Neural cell (in vitro differentiated cells): ENCODE data around the gene GJD2. TPM values are rescaled to one million over a fixed set of nuclear protein-coding genes. Genes with fewer than 3 reads are reported as not detected.
A peak's percentile ranks its signal among the peaks of the same experiment; 100 is the strongest.

Experiments used
- H2AFZ ChIP-seq: fragments of 200-600, 300-800 bp; sonication (generic), shearing (Covaris generic); 2 replicates; pipeline ENCODE4 v1.6.0; 2014; ENCODE audit warnings: low read depth, mild to moderate bottlenecking, antibody characterized with exemption, low read length, moderate library complexity
- H3F3A ChIP-seq: fragments of 200-600 bp; shearing (Covaris generic); 2 replicates; pipeline ENCODE4 v1.6.1; 2016; ENCODE audit warnings: mild to moderate bottlenecking, moderate library complexity, mixed read lengths, antibody characterized with exemption, low read length; ENCODE audit not compliant: insufficient read depth, poor library complexity, severe bottlenecking
- H3K27ac ChIP-seq: fragments of 200-600, 300-800 bp; sonication (generic), shearing (Covaris generic); 2 replicates; pipeline ENCODE4 v1.5.1; 2014; ENCODE audit warnings: mild to moderate bottlenecking, low read length, moderate library complexity
- H3K27me3 ChIP-seq: fragments of 300-800, 200-600 bp; sonication (generic), shearing (Covaris generic); 2 replicates; pipeline ENCODE4 v1.6.0; 2014; ENCODE audit warnings: mild to moderate bottlenecking, low read depth, low read length, moderate library complexity; ENCODE audit not compliant: insufficient read depth
- H3K36me3 ChIP-seq: fragments of 300-800, 200-600 bp; sonication (generic), shearing (Covaris generic); 2 replicates; pipeline ENCODE4 v1.5.1; 2014; ENCODE audit warnings: mild to moderate bottlenecking, antibody characterized with exemption, low read length, moderate library complexity; ENCODE audit not compliant: insufficient read depth
- H3K4me2 ChIP-seq: fragments of 300-800, 200-600 bp; sonication (generic), shearing (Covaris generic); 2 replicates; pipeline ENCODE4 v1.6.0; 2014; ENCODE audit warnings: mild to moderate bottlenecking, low read length
- H3K4me3 ChIP-seq: fragments of 300-800, 200-600 bp; sonication (generic), shearing (Covaris generic); 2 replicates; pipeline ENCODE4 v1.5.1; 2014; ENCODE audit warnings: mild to moderate bottlenecking, low read length, moderate library complexity
- H3K79me2 ChIP-seq: fragments of 200-600 bp; shearing (Covaris generic); replicated peaks from 2 replicates; pipeline ENCODE4 v1.6.0; 2014; ENCODE audit warnings: mild to moderate bottlenecking, low read length, moderate library complexity; ENCODE audit not compliant: insufficient read depth
- H3K9ac ChIP-seq: fragments of 300-800, 200-600 bp; sonication (generic), shearing (Covaris generic); 2 replicates; pipeline ENCODE4 v1.6.1; 2016; ENCODE audit warnings: mild to moderate bottlenecking, low read length, mixed read lengths
- H3K9me2 ChIP-seq: fragments of 200-600 bp; shearing (Covaris generic); 2 replicates; pipeline ENCODE4 v1.6.1; 2016; ENCODE audit warnings: mild to moderate bottlenecking, low read length, mixed read lengths; ENCODE audit not compliant: insufficient read depth
- H3K9me3 ChIP-seq: fragments of 200-600, 300-800 bp; sonication (generic), shearing (Covaris generic); 2 replicates; pipeline ENCODE4 v1.6.1; 2016; ENCODE audit warnings: mild to moderate bottlenecking, mixed run types, low read length, moderate library complexity, mixed read lengths
- H4K20me1 ChIP-seq: fragments of 200-600 bp; shearing (Covaris generic); 2 replicates; pipeline ENCODE4 v1.6.1; 2016; ENCODE audit warnings: mild to moderate bottlenecking, mixed run types; ENCODE audit not compliant: insufficient read depth
- CTCF ChIP-seq: fragments of 450-650 bp; IDR thresholded peaks from 2 replicates; pipeline ENCODE4 v1.5.1; 2014; ENCODE audit warnings: antibody characterized with exemption, mild to moderate bottlenecking, moderate library complexity; ENCODE audit not compliant: poor library complexity, severe bottlenecking
- EP300 ChIP-seq: fragments of 450-650 bp; conservative IDR thresholded peaks from 2 replicates; pipeline ENCODE4 v1.6.1; 2014; ENCODE audit warnings: antibody characterized with exemption, mild to moderate bottlenecking, moderate library complexity; ENCODE audit not compliant: poor library complexity, severe bottlenecking
- EZH2 ChIP-seq: fragments of 200-600, 300-800 bp; shearing (Covaris generic), sonication (generic); IDR thresholded peaks from 2 replicates; pipeline ENCODE4 v1.6.1; 2014; ENCODE audit warnings: antibody characterized with exemption, low read length, borderline replicate concordance, mild to moderate bottlenecking; ENCODE audit not compliant: insufficient read depth, poor library complexity, severe bottlenecking
- MXI1 ChIP-seq: fragments of 450-650 bp; conservative IDR thresholded peaks from 2 replicates; pipeline ENCODE4 v1.6.1; 2014; ENCODE audit warnings: antibody characterized with exemption, mild to moderate bottlenecking; ENCODE audit not compliant: poor library complexity, severe bottlenecking
- POLR2AphosphoS5 ChIP-seq: IDR thresholded peaks from 2 replicates; pipeline ENCODE4 v1.6.1; 2012
- RAD21 ChIP-seq: fragments of 450-650 bp; conservative IDR thresholded peaks from 2 replicates; pipeline ENCODE4 v1.6.1; 2014; ENCODE audit warnings: antibody characterized with exemption, mild to moderate bottlenecking, moderate library complexity
- REST ChIP-seq: IDR thresholded peaks from 2 replicates; pipeline ENCODE4 v1.6.1; 2012; ENCODE audit warnings: borderline replicate concordance
- SMC3 ChIP-seq: fragments of 450-650 bp; conservative IDR thresholded peaks from 2 replicates; pipeline ENCODE4 v1.6.1; 2014; ENCODE audit warnings: antibody characterized with exemption, mild to moderate bottlenecking, moderate library complexity; ENCODE audit not compliant: poor library complexity
- TAF1 ChIP-seq: IDR thresholded peaks from 2 replicates; pipeline ENCODE4 v1.6.1; 2012; ENCODE audit warnings: low read depth
- polyA plus RNA-seq: library from polyadenylated mRNA; depleted of rRNA; stranded (reverse); fragments of >200 nt; gene quantifications from 2 replicates; pipeline ENCODE4 v1.2.3, GENCODE V29; 2014

Gene GJD2
- polyA plus RNA-seq, 1 donor from 2014 or later, result 4.6 TPM

DNA sequence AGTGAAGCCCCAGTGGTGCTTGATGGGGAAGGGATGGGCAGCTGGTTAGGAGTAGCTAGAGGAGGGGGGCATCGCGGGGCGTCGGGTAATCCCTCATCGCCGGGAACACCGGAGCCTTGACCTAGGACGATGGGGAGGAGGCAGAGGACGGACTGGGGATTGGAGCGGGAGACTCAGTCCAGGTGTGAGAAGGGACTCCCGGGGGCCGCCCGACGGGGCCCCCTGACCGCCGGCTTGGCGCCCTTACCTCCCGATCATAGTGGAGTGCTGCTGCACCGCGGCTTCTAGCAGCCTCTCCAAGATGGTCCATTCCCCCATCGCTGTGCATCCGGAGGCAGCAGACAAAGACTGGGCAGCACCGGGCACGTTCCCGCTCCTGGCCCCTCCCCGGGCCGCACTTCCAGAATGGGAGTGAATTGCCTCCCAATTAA, 612 bp downstream of the GJD2 start:
- H2AFZ ChIP-seq, result peak overlapping the region; percentile 67
- no peaks in the 10 kb centered on the region for H3K36me3 ChIP-seq
- H3K27me3 ChIP-seq, result peaks cover 51% of the 10 kb centered on the region
- no peaks in the 10 kb centered on the region for H3K9me3 ChIP-seq
- no peaks in the 10 kb centered on the region for H3K79me2 ChIP-seq
- no peak overlapping the region for H3K27ac ChIP-seq
- no peaks in the 10 kb centered on the region for H3K9me2 ChIP-seq
- peak overlapping the region; percentile 84 for H3K4me3 ChIP-seq
- no peaks in the 10 kb centered on the region for H4K20me1 ChIP-seq
- no peaks in the 10 kb centered on the region for H3F3A ChIP-seq
- peak; percentile 5 for TF ChIP-seq POLR2AphosphoS5
- no peak for TF ChIP-seq MXI1
- peak overlapping the region; percentile 43 for H3K4me2 ChIP-seq
- H3K9ac ChIP-seq, result peak overlapping the region; percentile 73

- Histone ChIP-seq H3K9me3 (no peaks in the 10 kb centered on the region), H3K4me2 (no peak overlapping the region), H3F3A (no peaks in the 10 kb centered on the region), H3K27me3 (peaks cover 51% of the 10 kb centered on the region), H3K36me3 (no peaks in the 10 kb centered on the region), H3K9ac (no peak overlapping the region), H3K4me3 (peak overlapping the region; percentile 84), H3K9me2 (no peaks in the 10 kb centered on the region), H2AFZ (no peak overlapping the region), H3K27ac (no peak overlapping the region), H4K20me1 (no peaks in the 10 kb centered on the region), H3K79me2 (no peaks in the 10 kb centered on the region)
- TF ChIP-seq EP300 (no peak), REST (peak; percentile 66)
Observed at GRCh38 chr15:34753236-34753894, 1.4 kb downstream of the GJD2 start.

- Histone ChIP-seq H3K9me3 (no peaks in the 10 kb centered on the region), H4K20me1 (no peaks in the 10 kb centered on the region), H2AFZ (no peak overlapping the region), H3K4me2 (no peak overlapping the region), H3K27ac (no peak overlapping the region), H3K36me3 (no peaks in the 10 kb centered on the region), H3F3A (no peaks in the 10 kb centered on the region), H3K27me3 (peaks cover 26% of the 10 kb centered on the region), H3K9me2 (no peaks in the 10 kb centered on the region), H3K4me3 (no peak overlapping the region), H3K9ac (no peak overlapping the region), H3K79me2 (no peaks in the 10 kb centered on the region)
- TF ChIP-seq REST (no peak), RAD21 (no peak), POLR2AphosphoS5 (no peak), EP300 (no peak), EZH2 (no peak), CTCF (no peak), TAF1 (no peak), MXI1 (no peak), SMC3 (no peak)
Observed at GRCh38 chr15:34749691-34750090, 5.1 kb downstream of the GJD2 start.
